ENCODE data around the gene ANTXR1. TPM values are rescaled to one million over a fixed set of nuclear protein-coding genes. Genes with fewer than 3 reads are reported as not detected.

The ANTXR1 gene
- total and polyA plus RNA-seq, 9 of the 15 experiments (the other 6 are each of a cell fraction or from before 2014, with no cell fraction given) = 0.07 to 1.00 (median 0.54) TPM

DNA sequence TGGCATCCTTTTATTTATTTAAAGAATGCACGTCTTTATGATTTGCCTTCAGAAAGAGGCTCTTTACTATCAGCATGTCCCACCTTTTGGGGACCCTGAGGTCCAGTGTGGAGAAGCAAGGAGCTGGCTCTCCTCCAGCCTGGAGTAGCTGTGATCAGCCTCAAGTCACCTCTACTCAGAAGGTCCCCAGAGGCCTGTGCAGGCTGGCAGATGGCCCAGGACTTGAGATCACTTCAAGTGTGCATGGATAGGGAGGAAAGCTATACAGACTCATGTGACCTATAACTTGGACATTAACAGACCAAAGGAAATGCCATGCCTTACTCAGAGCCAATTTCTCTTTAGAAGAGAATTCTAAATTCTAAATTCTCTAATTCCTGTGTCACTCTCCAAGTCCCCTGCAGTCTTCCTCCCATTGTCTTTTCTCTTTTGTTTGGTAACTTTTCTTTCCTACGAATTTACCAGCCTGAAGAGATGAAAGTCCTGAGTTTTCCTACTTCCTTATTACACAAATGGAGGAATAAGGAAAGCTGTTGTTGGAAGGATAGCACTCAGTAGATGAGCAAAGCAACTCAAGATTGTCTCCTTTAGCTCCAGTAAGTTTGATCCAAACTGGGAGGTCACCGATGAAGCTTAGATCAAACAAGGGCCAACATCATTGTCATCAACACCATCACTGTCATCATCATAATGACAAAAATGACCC is 210.1 kb downstream of the ANTXR1 start:
- Histone ChIP-seq H3K4me3 (no peak overlapping the region), H3K36me3 (ENCODE audit: control insufficient read depth, insufficient read depth, low read length) (no peaks in the 10 kb centered on the region), H3K9me3 (replicated peaks; ENCODE audit: control insufficient read depth, insufficient read depth, low read depth, low read length) (no peaks in the 10 kb centered on the region), H3K4me2 (ENCODE audit: insufficient read depth, low read length) (no peak overlapping the region), H3K9me1 (ENCODE audit: control insufficient read depth, insufficient read depth, low read length) (no peaks in the 10 kb centered on the region), H3K27me3 (ENCODE audit: control insufficient read depth in 2 of 2, insufficient read depth in 2 of 2, low read length in 2 of 2) (peaks cover 2 to 24% of the 10 kb centered on the region in 2 experiments; a peak in 2 of 5 replicates), H3K4me1 (replicated peaks in 1 of 2; ENCODE audit: control insufficient read depth in 2 of 2, insufficient read depth in 2 of 2, low read length in 2 of 2) (no peaks in the 10 kb centered on the region), H3K79me2 (ENCODE audit: control insufficient read depth, insufficient read depth, low read length) (no peaks in the 10 kb centered on the region), H4K20me1 (replicated peaks; ENCODE audit: control insufficient read depth, insufficient read depth, low read length) (no peaks in the 10 kb centered on the region; the same call in 1 of the 2 replicates), H3K27ac (ENCODE audit: extremely low read depth, low read depth, low read length) (no peak overlapping the region), H2AFZ (ENCODE audit: low read depth, low read length) (no peak overlapping the region), H3K9ac (ENCODE audit: insufficient read depth in 1 of 2, low read depth in 2 of 2, low read length in 2 of 2) (no peak overlapping the region)
- no TSS peak for BruUV-seq (replicated peaks)
- no peak for FAIRE-seq
- ChIA-PET POLR2A (interaction anchor here (0.6 kb wide), 1 partner anchor 10 kb away, joined by 3 read pairs; no protein-coding TSS in a partner anchor), CTCF (ENCODE audit: low intra/inter-chr PET ratio) (no interaction called here)
- TF ChIP-seq, protein P1, sequence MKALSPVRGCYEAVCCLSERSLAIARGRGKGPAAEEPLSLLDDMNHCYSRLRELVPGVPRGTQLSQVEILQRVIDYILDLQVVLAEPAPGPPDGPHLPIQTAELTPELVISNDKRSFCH (CRISPR knock-in tag; IDR thresholded peaks at IDR 0.05) = no peak
- TF ChIP-seq, protein P1 (tag; IDR thresholded peaks at IDR 0.05) = no peak
- TF ChIP-seq GMEB1 (CRISPR knock-in tag; IDR thresholded peaks at IDR 0.05) = no peak
- no peak for TF ChIP-seq ZNF12 (CRISPR knock-in tag; IDR thresholded peaks at IDR 0.05)
- ATAC-seq = no peak
- intact Hi-C loops (cut with micrococcal nuclease) = no loop called here
- WGBS (ENCODE audit: insufficient coverage, low coverage, missing lambda C conversion rate) = 0% methylated on average over 3 of the region's 3 CpGs
- in situ Hi-C loops (cut with MboI) = no loop called here
- DNase-seq (ENCODE audit: extremely low read depth in 1 of 4, low spot score in 3 of 4) = no peak
